ENCODE results near the gene ARFRP1. TPM values are rescaled to one million over a fixed set of nuclear protein-coding genes. Genes with fewer than 3 reads are reported as not detected.
"Not testable (repeated sequence)": the region's sequence is repeated elsewhere in the genome, so short reads cannot be mapped to it uniquely, and the experiment has no call there.

The ARFRP1 gene
- total RNA-seq, 4 donors from 2014 or later = 26.9 to 35.1 (median 27.8) TPM

DNA sequence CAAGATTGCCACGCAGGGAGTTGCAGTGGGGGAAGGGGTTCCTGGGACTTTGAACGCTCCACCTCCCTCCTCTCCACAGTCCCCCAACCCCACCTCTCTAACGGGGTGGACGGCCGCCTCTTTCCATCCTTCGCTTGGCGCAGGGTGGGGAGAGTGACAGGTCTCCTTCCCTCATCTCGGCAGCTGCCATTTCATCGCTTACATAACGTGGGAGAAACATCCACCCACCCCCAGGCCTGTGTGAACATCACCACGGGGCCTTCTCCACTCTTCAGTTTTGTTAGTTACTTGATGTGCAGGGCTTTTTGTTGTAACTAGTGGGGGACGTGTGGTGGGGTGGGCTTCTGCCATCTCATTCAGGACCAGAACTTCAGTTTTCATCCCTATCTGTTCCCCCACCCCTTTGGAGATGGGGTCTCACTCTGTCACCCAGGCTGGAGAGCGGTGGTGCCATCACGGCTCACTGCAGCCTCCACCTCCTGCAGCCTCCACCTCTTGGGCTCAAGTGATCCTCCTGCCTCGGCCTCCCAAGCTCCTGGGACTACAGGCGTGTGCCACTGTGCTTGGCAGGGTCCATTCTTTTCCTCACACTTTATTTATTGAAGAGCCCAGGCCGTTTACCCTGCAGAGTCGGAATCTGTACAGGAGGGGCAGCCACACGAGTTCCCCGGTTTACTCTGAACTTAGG is 32.0 kb downstream of the ARFRP1 start:
- in situ Hi-C loops (cut with MboI; ENCODE audit: low sequenced_read_pairs in 4 of 4) = no loop called here
- intact Hi-C loops (cut with DNase I; ENCODE audit: low total_unique reads) = no loop called here
- peaks cover 0 to 55% of the 10 kb centered on the region in 2 donors for H3K36me3 ChIP-seq

DNA sequence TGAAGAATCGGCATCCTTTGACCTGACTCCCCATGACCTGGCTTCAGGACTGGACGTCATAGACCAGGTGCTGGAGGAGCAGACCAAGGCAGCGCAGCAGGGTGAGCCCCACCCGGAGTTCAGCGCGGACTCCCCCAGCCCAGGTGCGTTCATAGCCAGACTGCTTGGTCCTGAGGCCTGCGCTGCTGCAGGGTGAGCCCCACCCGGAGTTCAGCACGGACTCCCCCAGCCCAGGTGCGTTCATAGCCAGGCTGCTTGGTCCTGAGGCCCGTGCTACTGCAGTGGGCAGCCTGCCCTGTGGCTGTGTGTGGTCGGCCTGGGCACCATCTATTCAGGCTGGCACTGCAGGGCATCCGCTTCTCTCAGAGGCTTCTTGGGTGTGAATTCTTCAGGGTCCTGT is 33.8 kb downstream of the ARFRP1 start:
- no peak overlapping the region for H3K27ac ChIP-seq
- in situ Hi-C loops (cut with MboI; ENCODE audit: low sequenced_read_pairs in 4 of 4) (no loop called here), intact Hi-C loops (cut with DNase I; ENCODE audit: low total_unique reads) (no loop called here)
- H3K4me3 ChIP-seq = no peak overlapping the region
- no peak for DNase-seq
- H3K9me3 ChIP-seq = no peaks in the 10 kb centered on the region
- no peak for ATAC-seq
- H3K4me1 ChIP-seq = no peaks in the 10 kb centered on the region
- TF ChIP-seq POLR2A (IDR thresholded peaks at IDR 0.05) = no peak
- TF ChIP-seq, protein P1, sequence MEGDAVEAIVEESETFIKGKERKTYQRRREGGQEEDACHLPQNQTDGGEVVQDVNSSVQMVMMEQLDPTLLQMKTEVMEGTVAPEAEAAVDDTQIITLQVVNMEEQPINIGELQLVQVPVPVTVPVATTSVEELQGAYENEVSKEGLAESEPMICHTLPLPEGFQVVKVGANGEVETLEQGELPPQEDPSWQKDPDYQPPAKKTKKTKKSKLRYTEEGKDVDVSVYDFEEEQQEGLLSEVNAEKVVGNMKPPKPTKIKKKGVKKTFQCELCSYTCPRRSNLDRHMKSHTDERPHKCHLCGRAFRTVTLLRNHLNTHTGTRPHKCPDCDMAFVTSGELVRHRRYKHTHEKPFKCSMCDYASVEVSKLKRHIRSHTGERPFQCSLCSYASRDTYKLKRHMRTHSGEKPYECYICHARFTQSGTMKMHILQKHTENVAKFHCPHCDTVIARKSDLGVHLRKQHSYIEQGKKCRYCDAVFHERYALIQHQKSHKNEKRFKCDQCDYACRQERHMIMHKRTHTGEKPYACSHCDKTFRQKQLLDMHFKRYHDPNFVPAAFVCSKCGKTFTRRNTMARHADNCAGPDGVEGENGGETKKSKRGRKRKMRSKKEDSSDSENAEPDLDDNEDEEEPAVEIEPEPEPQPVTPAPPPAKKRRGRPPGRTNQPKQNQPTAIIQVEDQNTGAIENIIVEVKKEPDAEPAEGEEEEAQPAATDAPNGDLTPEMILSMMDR (IDR thresholded peaks at IDR 0.05 in 4 of 5, conservative IDR thresholded peaks at IDR 0.05 in 1 of 5) = no peak
- H3K27me3 ChIP-seq = no peaks in the 10 kb centered on the region
- H3K36me3 ChIP-seq = peaks cover 0 to 54% of the 10 kb centered on the region in 2 donors

More for the DNA sequence above, 32.0 kb downstream of the ARFRP1 start:
- TF ChIP-seq, protein P1 (IDR thresholded peaks at IDR 0.05 in 4 of 5, conservative IDR thresholded peaks at IDR 0.05 in 1 of 5) = no peak
- TF ChIP-seq POLR2A (IDR thresholded peaks at IDR 0.05) = no peak
- H3K4me1 ChIP-seq = no peaks in the 10 kb centered on the region
- no peak overlapping the region for H3K27ac ChIP-seq
- no peaks in the 10 kb centered on the region for H3K27me3 ChIP-seq
- H3K4me3 ChIP-seq = no peak overlapping the region
- H3K9me3 ChIP-seq = no peaks in the 10 kb centered on the region
- DNase-seq (no peak), ATAC-seq (no peak)

DNA sequence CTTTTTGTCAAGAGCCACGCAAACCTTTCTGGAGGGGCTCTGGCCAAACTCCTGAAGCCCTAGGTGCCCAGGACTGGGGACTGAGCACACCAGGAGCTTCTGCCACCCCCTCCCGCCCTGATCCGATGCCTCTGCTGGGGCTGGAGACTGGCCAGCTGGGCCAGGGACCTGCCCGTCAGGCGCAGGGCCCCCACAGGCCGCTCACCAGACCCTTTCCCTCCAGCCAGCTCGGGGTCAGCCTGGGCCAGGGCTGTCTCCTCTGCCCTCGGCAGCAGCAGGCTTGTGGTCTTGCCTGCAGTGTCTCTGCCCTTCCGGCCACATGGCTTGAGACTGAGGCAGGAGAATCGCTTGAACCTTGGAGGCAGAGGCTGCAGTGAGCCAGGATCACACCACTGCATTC is 35.1 kb downstream of the ARFRP1 start:
- H3K36me3 ChIP-seq = peaks cover 0 to 59% of the 10 kb centered on the region in 2 donors
- in situ Hi-C loops (cut with MboI; ENCODE audit: low sequenced_read_pairs in 4 of 4) = no loop called here
- no peak for ATAC-seq

DNA sequence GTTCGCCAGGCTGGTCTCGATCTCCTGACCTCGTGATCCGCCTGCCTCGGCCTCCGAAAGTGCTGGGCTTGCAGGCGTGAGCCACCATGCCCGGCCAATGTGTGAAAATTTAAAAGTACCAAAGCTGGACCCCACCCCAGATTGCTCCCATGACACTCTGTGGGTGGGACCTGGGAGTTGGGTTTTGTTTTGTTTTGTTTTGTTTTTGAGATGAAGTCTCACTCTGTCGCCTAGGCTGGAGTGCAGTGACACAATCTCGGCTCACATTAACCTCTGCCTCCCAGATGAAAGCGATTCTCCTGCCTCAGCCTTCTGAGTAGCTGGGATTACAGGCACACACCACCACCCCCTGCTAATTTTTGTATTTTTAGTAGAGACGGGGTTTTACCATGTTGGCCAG is 36.1 kb downstream of the ARFRP1 start:
- DNase-seq; H3K4me3 ChIP-seq; ATAC-seq; H3K27ac ChIP-seq; in situ Hi-C loops (cut with MboI; ENCODE audit: low sequenced_read_pairs in 4 of 4); H3K9me3 ChIP-seq; intact Hi-C loops (cut with DNase I; ENCODE audit: low total_unique reads); H3K4me1 ChIP-seq; H3K27me3 ChIP-seq: not testable (repeated sequence)
- peaks cover 0 to 59% of the 10 kb centered on the region in 2 donors for H3K36me3 ChIP-seq

More for the DNA sequence above, 35.1 kb downstream of the ARFRP1 start:
- TF ChIP-seq POLR2A (IDR thresholded peaks at IDR 0.05) = no peak
- TF ChIP-seq, protein P1 (IDR thresholded peaks at IDR 0.05 in 4 of 5, conservative IDR thresholded peaks at IDR 0.05 in 1 of 5) = no peak
- Histone ChIP-seq H3K4me1 (no peaks in the 10 kb centered on the region), H3K9me3 (no peaks in the 10 kb centered on the region), H3K27me3 (no peaks in the 10 kb centered on the region), H3K4me3 (no peak overlapping the region), H3K27ac (no peak overlapping the region)
- DNase-seq = no peak
- intact Hi-C loops (cut with DNase I; ENCODE audit: low total_unique reads) = no loop called here

DNA sequence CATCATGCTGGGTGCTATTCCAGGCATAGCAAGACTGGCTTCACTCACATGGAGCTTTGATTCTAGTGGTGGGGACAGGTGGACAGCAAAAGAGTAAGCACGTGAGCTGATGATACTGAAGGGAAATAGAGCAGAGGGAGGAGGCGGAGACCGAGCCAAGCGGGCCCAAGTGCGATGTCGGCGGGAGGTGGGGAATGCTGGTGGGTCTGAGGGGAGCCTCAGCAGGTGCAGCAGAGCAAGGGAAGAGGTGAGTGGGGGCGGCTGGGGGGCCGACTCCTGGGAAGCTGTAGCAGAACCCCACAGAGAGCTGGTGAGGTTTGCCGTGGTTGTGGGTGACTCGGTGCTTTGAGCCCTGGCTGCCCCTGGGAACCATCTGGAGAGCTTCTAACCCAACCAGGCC is 39.4 kb downstream of the ARFRP1 start:
- Histone ChIP-seq H3K4me3 (no peak overlapping the region), H3K9me3 (no peaks in the 10 kb centered on the region), H3K27me3 (no peaks in the 10 kb centered on the region), H3K36me3 (peaks cover 0 to 32% of the 10 kb centered on the region in 2 donors), H3K4me1 (no peaks in the 10 kb centered on the region), H3K27ac (no peak overlapping the region)
- in situ Hi-C loops (cut with MboI; ENCODE audit: low sequenced_read_pairs in 4 of 4) (no loop called here), intact Hi-C loops (cut with DNase I; ENCODE audit: low total_unique reads) (no loop called here)
- DNase-seq (no peak), ATAC-seq (no peak)
- TF ChIP-seq, protein P1 (IDR thresholded peaks at IDR 0.05 in 4 of 5, conservative IDR thresholded peaks at IDR 0.05 in 1 of 5) = no peak
- no peak for TF ChIP-seq POLR2A (IDR thresholded peaks at IDR 0.05)

Data from gastrocnemius medialis (tissue), 4 donors.